HEK293T (cell line): Measurements from ENCODE around the gene CBX3.

Experiments used
- ARNT ChIP-seq: fragments of 450-650 bp; IDR thresholded peaks from 2 replicates; pipeline ENCODE4 v1.6.1; 2017; ENCODE audit warnings: mild to moderate bottlenecking
- BHLHE40 ChIP-seq: fragments of 450-650 bp; IDR thresholded peaks from 2 replicates; pipeline ENCODE4 v1.6.1; 2016; ENCODE audit warnings: mild to moderate bottlenecking, moderate library complexity, borderline replicate concordance
- CTBP1 ChIP-seq: fragments of 450-650 bp; IDR thresholded peaks from 2 replicates; pipeline ENCODE4 v1.6.1; 2016; ENCODE audit warnings: borderline replicate concordance
- ELF4 ChIP-seq: fragments of 450-650 bp; IDR thresholded peaks from 2 replicates; pipeline ENCODE4 v1.6.1; 2017; ENCODE audit warnings: antibody characterized with exemption
- FOXA1 ChIP-seq: fragments of 450-650 bp; IDR thresholded peaks from 2 replicates; pipeline ENCODE4 v1.6.1; 2016; ENCODE audit warnings: mild to moderate bottlenecking
- FOXK2 ChIP-seq: fragments of 450-650 bp; IDR thresholded peaks from 2 replicates; pipeline ENCODE4 v1.6.1; 2016; ENCODE audit warnings: mild to moderate bottlenecking
- FOXM1 ChIP-seq: fragments of 450-650 bp; IDR thresholded peaks from 2 replicates; pipeline ENCODE4 v1.6.1; 2017; ENCODE audit warnings: mild to moderate bottlenecking, borderline replicate concordance
- HDGF ChIP-seq: fragments of 450-650 bp; IDR thresholded peaks from 2 replicates; pipeline ENCODE4 v1.6.1; 2017; ENCODE audit warnings: antibody characterized with exemption, borderline replicate concordance
- L3MBTL2 ChIP-seq: fragments of 450-650 bp; conservative IDR thresholded peaks from 2 replicates; pipeline ENCODE4 v1.6.1; 2016; ENCODE audit warnings: mild to moderate bottlenecking
- NFRKB ChIP-seq: fragments of 450-650 bp; IDR thresholded peaks from 2 replicates; pipeline ENCODE4 v1.6.1; 2016; ENCODE audit warnings: mild to moderate bottlenecking, moderate library complexity
- SP1 ChIP-seq: fragments of 450-650 bp; IDR thresholded peaks from 2 replicates; pipeline ENCODE4 v1.6.1; 2017
- SUZ12 ChIP-seq: fragments of 450-650 bp; IDR thresholded peaks from 2 replicates; pipeline ENCODE4 v1.6.1; 2016; ENCODE audit warnings: mild to moderate bottlenecking
- TARDBP ChIP-seq: fragments of 450-650 bp; IDR thresholded peaks from 2 replicates; pipeline ENCODE4 v1.6.1; 2016
- ZNF384 ChIP-seq: fragments of 450-650 bp; IDR thresholded peaks from 2 replicates; pipeline ENCODE4 v1.6.1; 2016

- no peak for TF ChIP-seq SP1
- no peak for TF ChIP-seq L3MBTL2
- TF ChIP-seq HDGF = no peak
- TF ChIP-seq FOXM1 = no peak
- no peak for TF ChIP-seq NFRKB
- no peak for TF ChIP-seq ELF4
- TF ChIP-seq ARNT = no peak
- no peak for TF ChIP-seq BHLHE40
- TF ChIP-seq FOXK2 = no peak
- no peak for TF ChIP-seq ZNF384
- TF ChIP-seq SUZ12 = no peak
- TF ChIP-seq CTBP1 = no peak
- TF ChIP-seq TARDBP = no peak
- no peak for TF ChIP-seq FOXA1
Measured at GRCh38 chr7:26186364-26187311, 14.9 kb upstream of the CBX3 start.
